Neural cell (in vitro differentiated cells): ENCODE measurements around the gene YKT6. TPM values are rescaled to one million over a fixed set of nuclear protein-coding genes. Genes with fewer than 3 reads are reported as not detected.

Experiments
- H2AFZ ChIP-seq: fragments of 200-600, 300-800 bp; sonication (generic), shearing (Covaris generic); 2 replicates; pipeline ENCODE4 v1.6.0; 2014; ENCODE audit warnings: low read depth, mild to moderate bottlenecking, antibody characterized with exemption, low read length, moderate library complexity
- H3F3A ChIP-seq: fragments of 200-600 bp; shearing (Covaris generic); 2 replicates; pipeline ENCODE4 v1.6.1; 2016; ENCODE audit warnings: mild to moderate bottlenecking, moderate library complexity, mixed read lengths, antibody characterized with exemption, low read length; ENCODE audit not compliant: insufficient read depth, poor library complexity, severe bottlenecking
- H3K27ac ChIP-seq: fragments of 200-600, 300-800 bp; sonication (generic), shearing (Covaris generic); 2 replicates; pipeline ENCODE4 v1.5.1; 2014; ENCODE audit warnings: mild to moderate bottlenecking, low read length, moderate library complexity
- H3K27me3 ChIP-seq: fragments of 300-800, 200-600 bp; sonication (generic), shearing (Covaris generic); 2 replicates; pipeline ENCODE4 v1.6.0; 2014; ENCODE audit warnings: mild to moderate bottlenecking, low read depth, low read length, moderate library complexity; ENCODE audit not compliant: insufficient read depth
- H3K36me3 ChIP-seq: fragments of 300-800, 200-600 bp; sonication (generic), shearing (Covaris generic); 2 replicates; pipeline ENCODE4 v1.5.1; 2014; ENCODE audit warnings: mild to moderate bottlenecking, antibody characterized with exemption, low read length, moderate library complexity; ENCODE audit not compliant: insufficient read depth
- H3K4me2 ChIP-seq: fragments of 300-800, 200-600 bp; sonication (generic), shearing (Covaris generic); 2 replicates; pipeline ENCODE4 v1.6.0; 2014; ENCODE audit warnings: mild to moderate bottlenecking, low read length
- H3K4me3 ChIP-seq: fragments of 300-800, 200-600 bp; sonication (generic), shearing (Covaris generic); 2 replicates; pipeline ENCODE4 v1.5.1; 2014; ENCODE audit warnings: mild to moderate bottlenecking, low read length, moderate library complexity
- H3K79me2 ChIP-seq: fragments of 200-600 bp; shearing (Covaris generic); replicated peaks from 2 replicates; pipeline ENCODE4 v1.6.0; 2014; ENCODE audit warnings: mild to moderate bottlenecking, low read length, moderate library complexity; ENCODE audit not compliant: insufficient read depth
- H3K9ac ChIP-seq: fragments of 300-800, 200-600 bp; sonication (generic), shearing (Covaris generic); 2 replicates; pipeline ENCODE4 v1.6.1; 2016; ENCODE audit warnings: mild to moderate bottlenecking, low read length, mixed read lengths
- H3K9me2 ChIP-seq: fragments of 200-600 bp; shearing (Covaris generic); 2 replicates; pipeline ENCODE4 v1.6.1; 2016; ENCODE audit warnings: mild to moderate bottlenecking, low read length, mixed read lengths; ENCODE audit not compliant: insufficient read depth
- H3K9me3 ChIP-seq: fragments of 200-600, 300-800 bp; sonication (generic), shearing (Covaris generic); 2 replicates; pipeline ENCODE4 v1.6.1; 2016; ENCODE audit warnings: mild to moderate bottlenecking, mixed run types, low read length, moderate library complexity, mixed read lengths
- H4K20me1 ChIP-seq: fragments of 200-600 bp; shearing (Covaris generic); 2 replicates; pipeline ENCODE4 v1.6.1; 2016; ENCODE audit warnings: mild to moderate bottlenecking, mixed run types; ENCODE audit not compliant: insufficient read depth
- EP300 ChIP-seq: fragments of 450-650 bp; conservative IDR thresholded peaks from 2 replicates; pipeline ENCODE4 v1.6.1; 2014; ENCODE audit warnings: antibody characterized with exemption, mild to moderate bottlenecking, moderate library complexity; ENCODE audit not compliant: poor library complexity, severe bottlenecking
- EZH2 ChIP-seq: fragments of 200-600, 300-800 bp; shearing (Covaris generic), sonication (generic); IDR thresholded peaks from 2 replicates; pipeline ENCODE4 v1.6.1; 2014; ENCODE audit warnings: antibody characterized with exemption, low read length, borderline replicate concordance, mild to moderate bottlenecking; ENCODE audit not compliant: insufficient read depth, poor library complexity, severe bottlenecking
- MXI1 ChIP-seq: fragments of 450-650 bp; conservative IDR thresholded peaks from 2 replicates; pipeline ENCODE4 v1.6.1; 2014; ENCODE audit warnings: antibody characterized with exemption, mild to moderate bottlenecking; ENCODE audit not compliant: poor library complexity, severe bottlenecking
- POLR2AphosphoS5 ChIP-seq: IDR thresholded peaks from 2 replicates; pipeline ENCODE4 v1.6.1; 2012
- RAD21 ChIP-seq: fragments of 450-650 bp; conservative IDR thresholded peaks from 2 replicates; pipeline ENCODE4 v1.6.1; 2014; ENCODE audit warnings: antibody characterized with exemption, mild to moderate bottlenecking, moderate library complexity
- SMC3 ChIP-seq: fragments of 450-650 bp; conservative IDR thresholded peaks from 2 replicates; pipeline ENCODE4 v1.6.1; 2014; ENCODE audit warnings: antibody characterized with exemption, mild to moderate bottlenecking, moderate library complexity; ENCODE audit not compliant: poor library complexity
- TAF1 ChIP-seq: IDR thresholded peaks from 2 replicates; pipeline ENCODE4 v1.6.1; 2012; ENCODE audit warnings: low read depth
- polyA plus RNA-seq: library from polyadenylated mRNA; depleted of rRNA; stranded (reverse); fragments of >200 nt; gene quantifications from 2 replicates; pipeline ENCODE4 v1.2.3, GENCODE V29; 2014
- TF ChIP-seq, protein P1 (sequence below): IDR thresholded peaks from 2 replicates; pipeline ENCODE4 v1.6.1; 2012; ENCODE audit warnings: borderline replicate concordance
- TF ChIP-seq, protein P2 (sequence below): fragments of 450-650 bp; IDR thresholded peaks from 2 replicates; pipeline ENCODE4 v1.5.1; 2014; ENCODE audit warnings: antibody characterized with exemption, mild to moderate bottlenecking, moderate library complexity; ENCODE audit not compliant: poor library complexity, severe bottlenecking

YKT6 gene
- polyA plus RNA-seq, 1 donor from 2014 or later, result 93.4 TPM

DNA sequence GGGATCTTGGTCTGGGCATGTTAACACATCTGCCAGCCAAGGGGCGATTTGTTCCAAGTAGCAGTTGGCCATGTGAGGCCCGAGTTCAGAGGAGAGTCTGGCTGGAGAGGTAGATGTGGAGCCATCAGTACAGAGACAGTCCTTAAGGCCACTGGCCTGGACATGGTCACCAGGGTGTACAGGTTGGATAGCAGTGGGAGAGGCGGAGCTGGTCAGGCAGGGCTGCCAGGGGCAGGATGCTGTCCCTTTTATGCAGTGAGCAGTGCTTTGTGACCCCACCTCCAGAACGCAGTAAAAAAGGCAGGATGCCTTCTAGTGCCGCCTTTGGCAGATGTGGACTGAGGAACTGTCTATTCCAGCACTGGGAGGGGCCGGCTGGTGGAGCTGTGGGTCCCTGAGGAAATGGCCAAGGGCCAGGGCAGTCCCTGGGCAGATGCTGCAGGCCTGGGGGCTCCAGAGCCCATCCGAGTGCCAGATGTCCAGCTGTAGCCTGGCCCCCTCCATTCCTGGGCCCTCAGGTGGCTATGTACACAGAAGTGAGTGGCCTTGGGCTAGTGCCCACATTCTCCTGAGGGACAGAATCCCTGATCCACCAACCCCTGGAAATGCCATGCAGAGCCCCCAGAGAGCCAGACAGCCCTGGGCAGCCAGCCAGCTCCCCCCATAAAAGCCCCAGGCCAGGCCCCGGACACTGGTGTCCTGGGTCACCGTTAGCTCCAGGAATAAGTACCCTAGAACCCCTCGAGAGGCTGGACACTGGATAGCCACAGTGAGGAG lies 42.5 kb upstream of the YKT6 start:
- Histone ChIP-seq H3K27ac (no peak overlapping the region), H4K20me1 (no peaks in the 10 kb centered on the region), H3K9ac (no peak overlapping the region), H3K4me2 (no peak overlapping the region), H3K4me3 (no peak overlapping the region), H3F3A (no peaks in the 10 kb centered on the region), H2AFZ (no peak overlapping the region), H3K27me3 (no peaks in the 10 kb centered on the region), H3K9me3 (no peaks in the 10 kb centered on the region), H3K79me2 (no peaks in the 10 kb centered on the region), H3K9me2 (no peaks in the 10 kb centered on the region), H3K36me3 (no peaks in the 10 kb centered on the region)
- TF ChIP-seq, protein P1, sequence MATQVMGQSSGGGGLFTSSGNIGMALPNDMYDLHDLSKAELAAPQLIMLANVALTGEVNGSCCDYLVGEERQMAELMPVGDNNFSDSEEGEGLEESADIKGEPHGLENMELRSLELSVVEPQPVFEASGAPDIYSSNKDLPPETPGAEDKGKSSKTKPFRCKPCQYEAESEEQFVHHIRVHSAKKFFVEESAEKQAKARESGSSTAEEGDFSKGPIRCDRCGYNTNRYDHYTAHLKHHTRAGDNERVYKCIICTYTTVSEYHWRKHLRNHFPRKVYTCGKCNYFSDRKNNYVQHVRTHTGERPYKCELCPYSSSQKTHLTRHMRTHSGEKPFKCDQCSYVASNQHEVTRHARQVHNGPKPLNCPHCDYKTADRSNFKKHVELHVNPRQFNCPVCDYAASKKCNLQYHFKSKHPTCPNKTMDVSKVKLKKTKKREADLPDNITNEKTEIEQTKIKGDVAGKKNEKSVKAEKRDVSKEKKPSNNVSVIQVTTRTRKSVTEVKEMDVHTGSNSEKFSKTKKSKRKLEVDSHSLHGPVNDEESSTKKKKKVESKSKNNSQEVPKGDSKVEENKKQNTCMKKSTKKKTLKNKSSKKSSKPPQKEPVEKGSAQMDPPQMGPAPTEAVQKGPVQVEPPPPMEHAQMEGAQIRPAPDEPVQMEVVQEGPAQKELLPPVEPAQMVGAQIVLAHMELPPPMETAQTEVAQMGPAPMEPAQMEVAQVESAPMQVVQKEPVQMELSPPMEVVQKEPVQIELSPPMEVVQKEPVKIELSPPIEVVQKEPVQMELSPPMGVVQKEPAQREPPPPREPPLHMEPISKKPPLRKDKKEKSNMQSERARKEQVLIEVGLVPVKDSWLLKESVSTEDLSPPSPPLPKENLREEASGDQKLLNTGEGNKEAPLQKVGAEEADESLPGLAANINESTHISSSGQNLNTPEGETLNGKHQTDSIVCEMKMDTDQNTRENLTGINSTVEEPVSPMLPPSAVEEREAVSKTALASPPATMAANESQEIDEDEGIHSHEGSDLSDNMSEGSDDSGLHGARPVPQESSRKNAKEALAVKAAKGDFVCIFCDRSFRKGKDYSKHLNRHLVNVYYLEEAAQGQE, result no peak
- TF ChIP-seq EZH2 (no peak), SMC3 (no peak), EP300 (no peak), TAF1 (no peak), POLR2AphosphoS5 (no peak), RAD21 (no peak), MXI1 (no peak)
- TF ChIP-seq, protein P2, sequence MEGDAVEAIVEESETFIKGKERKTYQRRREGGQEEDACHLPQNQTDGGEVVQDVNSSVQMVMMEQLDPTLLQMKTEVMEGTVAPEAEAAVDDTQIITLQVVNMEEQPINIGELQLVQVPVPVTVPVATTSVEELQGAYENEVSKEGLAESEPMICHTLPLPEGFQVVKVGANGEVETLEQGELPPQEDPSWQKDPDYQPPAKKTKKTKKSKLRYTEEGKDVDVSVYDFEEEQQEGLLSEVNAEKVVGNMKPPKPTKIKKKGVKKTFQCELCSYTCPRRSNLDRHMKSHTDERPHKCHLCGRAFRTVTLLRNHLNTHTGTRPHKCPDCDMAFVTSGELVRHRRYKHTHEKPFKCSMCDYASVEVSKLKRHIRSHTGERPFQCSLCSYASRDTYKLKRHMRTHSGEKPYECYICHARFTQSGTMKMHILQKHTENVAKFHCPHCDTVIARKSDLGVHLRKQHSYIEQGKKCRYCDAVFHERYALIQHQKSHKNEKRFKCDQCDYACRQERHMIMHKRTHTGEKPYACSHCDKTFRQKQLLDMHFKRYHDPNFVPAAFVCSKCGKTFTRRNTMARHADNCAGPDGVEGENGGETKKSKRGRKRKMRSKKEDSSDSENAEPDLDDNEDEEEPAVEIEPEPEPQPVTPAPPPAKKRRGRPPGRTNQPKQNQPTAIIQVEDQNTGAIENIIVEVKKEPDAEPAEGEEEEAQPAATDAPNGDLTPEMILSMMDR, result no peak

DNA sequence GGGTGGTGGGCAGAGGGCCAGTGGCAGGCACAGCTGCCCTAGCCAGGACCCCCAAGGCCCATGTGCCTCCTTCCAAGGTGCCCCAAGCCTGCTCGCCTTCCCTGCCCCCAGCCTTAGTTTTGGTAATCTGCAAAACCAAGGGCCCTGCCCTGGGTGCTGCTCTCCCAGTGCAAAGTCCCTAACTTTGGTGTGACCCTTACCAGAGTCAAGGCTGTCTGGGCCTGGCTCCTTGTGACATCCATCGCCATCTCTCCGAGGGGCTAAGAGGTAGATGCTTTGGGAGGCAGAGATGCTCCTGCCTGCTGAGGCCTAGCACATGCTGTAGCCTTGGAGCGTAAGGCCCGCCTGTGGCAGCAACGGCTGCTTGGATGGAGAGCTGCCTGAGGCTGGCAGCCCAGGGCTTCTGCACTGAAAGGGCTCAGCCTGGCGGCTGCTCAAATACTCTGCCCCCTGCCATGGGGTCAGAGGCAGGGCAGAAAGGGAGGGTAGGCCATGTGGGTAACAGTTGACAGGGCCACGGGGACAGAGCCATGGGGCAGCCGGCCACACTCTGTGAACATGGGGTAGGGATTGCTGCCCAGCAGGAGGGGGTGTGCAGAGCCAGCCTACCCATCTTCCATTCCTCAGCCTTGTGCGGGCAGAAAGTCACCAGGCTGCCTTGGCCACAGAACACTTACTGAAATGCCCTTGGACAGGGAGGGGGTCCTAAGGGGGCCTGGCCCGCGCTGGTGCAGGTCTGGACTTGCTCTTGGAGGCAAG lies 41.7 kb upstream of the YKT6 start:
- H3K79me2 ChIP-seq, result no peaks in the 10 kb centered on the region
- TF ChIP-seq TAF1 (no peak), SMC3 (no peak), POLR2AphosphoS5 (no peak), EZH2 (no peak), RAD21 (no peak), MXI1 (no peak), EP300 (no peak)
- TF ChIP-seq, protein P2, result no peak
- TF ChIP-seq, protein P1, result no peak
- H3K27me3 ChIP-seq, result no peaks in the 10 kb centered on the region
- no peak overlapping the region for H3K4me3 ChIP-seq
- no peak overlapping the region for H3K9ac ChIP-seq
- H3K9me3 ChIP-seq, result no peaks in the 10 kb centered on the region
- H3K9me2 ChIP-seq, result no peaks in the 10 kb centered on the region
- no peaks in the 10 kb centered on the region for H4K20me1 ChIP-seq
- no peak overlapping the region for H2AFZ ChIP-seq
- no peaks in the 10 kb centered on the region for H3F3A ChIP-seq
- H3K36me3 ChIP-seq, result no peaks in the 10 kb centered on the region
- no peak overlapping the region for H3K27ac ChIP-seq
- H3K4me2 ChIP-seq, result no peak overlapping the region
